Measurements from ENCODE around the gene RAD51B. TPM values are rescaled to one million over a fixed set of nuclear protein-coding genes. Genes with fewer than 3 reads are reported as not detected.
A peak's percentile ranks its signal among the peaks of the same experiment; 100 is the strongest.

Gene RAD51B
- total and polyA plus RNA-seq, 2 of the 13 experiments (the other 11 are each of a cell fraction or from before 2014, with no cell fraction given), result 7.0 to 9.5 TPM

DNA sequence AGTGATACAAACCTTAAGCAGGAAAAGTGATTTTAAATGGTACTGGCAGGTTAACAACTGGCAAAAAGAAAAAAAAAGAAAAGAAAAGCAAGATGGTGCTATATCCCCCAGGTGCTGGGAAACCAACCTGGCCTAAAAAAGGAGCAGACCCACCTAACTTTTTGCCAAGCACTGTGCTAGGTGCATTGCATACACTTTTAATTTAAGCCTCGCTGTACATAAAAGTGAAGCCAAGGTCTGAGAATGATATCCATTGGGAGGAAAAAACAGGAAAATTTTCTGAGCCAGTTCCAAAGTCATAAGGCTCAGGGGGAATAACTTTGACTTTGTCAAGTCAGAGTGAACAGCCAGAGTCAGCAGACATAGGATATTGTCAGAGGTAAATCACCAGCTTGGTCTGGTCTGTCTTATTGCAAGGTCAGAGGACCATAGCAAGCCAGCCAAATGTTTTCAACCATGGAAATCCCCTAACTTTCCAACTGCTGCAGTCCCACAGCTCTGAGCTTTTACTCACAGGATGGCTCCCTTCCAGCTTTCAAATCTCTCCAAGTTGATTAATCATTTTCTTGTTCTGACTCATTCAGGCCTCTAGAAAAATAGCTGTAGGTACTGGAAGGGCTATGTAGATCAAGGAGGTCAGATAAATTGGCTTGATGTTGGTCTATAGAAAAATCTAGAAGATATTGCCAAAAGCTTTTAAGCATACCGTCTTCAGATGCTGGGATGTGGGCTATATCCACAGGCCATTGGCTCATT lies 412.9 kb downstream of the RAD51B start:
- Histone ChIP-seq H3K4me2 (ENCODE audit: low read depth, low read length) (no peak overlapping the region), H4K20me1 (ENCODE audit: insufficient read depth, low read length) (no peaks in the 10 kb centered on the region), H3K9me3 (ENCODE audit: low read length) (no peaks in the 10 kb centered on the region), H3K27ac (ENCODE audit: extremely low read length, insufficient read depth, low read length) (no peak overlapping the region), H3K36me3 (replicated peaks in 1 of 2; ENCODE audit: control insufficient read depth in 1 of 2, insufficient read depth in 2 of 2, low read length in 2 of 2) (no peaks in the 10 kb centered on the region), H3K4me1 (ENCODE audit: insufficient read depth, low read length) (peaks cover 34% of the 10 kb centered on the region), H2AFZ (ENCODE audit: low read length) (no peak overlapping the region), H3K79me2 (ENCODE audit: insufficient read depth, low read length) (no peaks in the 10 kb centered on the region), H3K9ac (ENCODE audit: insufficient read depth, low read depth, low read length) (no peak overlapping the region), H3K4me3 (replicated peaks in 1 of 3; ENCODE audit: insufficient read depth in 1 of 3, low read depth in 2 of 3, low read length in 3 of 3) (no peak overlapping the region), H3K27me3 (ENCODE audit: control insufficient read depth in 1 of 2, insufficient read depth in 2 of 2, low read length in 2 of 2) (no peaks in the 10 kb centered on the region)
- ChIA-PET POLR2A (interaction anchor here (0.7 to 1.2 kb wide), 2 partner anchors 14 to 561 kb away, joined by 3 read pairs; partner anchors contain the start of gene ZFP36L1), CTCF (ENCODE audit: low intra/inter-chr PET ratio, low total read pairs) (no interaction called here)
- no TSS peak for BruUV-seq (replicated peaks)
- peak; percentile 67 for DNase-seq (ENCODE audit: low spot score)
- intact Hi-C loops (cut with micrococcal nuclease; ENCODE audit: unreplicated experiment) (no loop called here), in situ Hi-C loops (cut with HindIII; ENCODE audit: extremely low pct_ligation_motif_present, low pct_unique_long_range_greater_than_20kb) (no loop called here)
- 0 out of 3 replicates have a peak, but pooled peaks have one; percentile 33 for ATAC-seq
- 91% methylated on average over 2 of the region's 2 CpGs for WGBS (ENCODE audit: low lambda C conversion rate)
- FAIRE-seq, result no peak
- TF ChIP-seq NR0B2 (CRISPR knock-in tag; IDR thresholded peaks at IDR 0.05) (no peak), PLRG1 (conservative IDR thresholded peaks at IDR 0.05) (no peak), ZBTB26 (CRISPR knock-in tag; IDR thresholded peaks at IDR 0.05; ENCODE audit: borderline replicate concordance) (0 out of 2 replicates have a peak, but pooled peaks have one; percentile 25), ZNF724P (CRISPR knock-in tag; IDR thresholded peaks at IDR 0.05; ENCODE audit: borderline replicate concordance) (no peak), NONO (IDR thresholded peaks at IDR 0.05) (no peak), NONO (CRISPR knock-in tag; conservative IDR thresholded peaks at IDR 0.05) (no peak), ARID3A (IDR thresholded peaks at IDR 0.05; ENCODE audit: low read depth, low read length) (0 out of 2 replicates have a peak, but pooled peaks have one; percentile 23), STAT6 (CRISPR knock-in tag; IDR thresholded peaks at IDR 0.05; ENCODE audit: borderline replicate concordance) (no peak), CBX2 (IDR thresholded peaks at IDR 0.05; ENCODE audit: low read depth, low read length) (no peak), CBX2 (CRISPR knock-in tag; IDR thresholded peaks at IDR 0.05; ENCODE audit: low read depth) (no peak), TBL1XR1 (IDR thresholded peaks at IDR 0.05; ENCODE audit: borderline replicate concordance, low read length, partially characterized antibody) (no peak)
- TF ChIP-seq, protein P1, sequence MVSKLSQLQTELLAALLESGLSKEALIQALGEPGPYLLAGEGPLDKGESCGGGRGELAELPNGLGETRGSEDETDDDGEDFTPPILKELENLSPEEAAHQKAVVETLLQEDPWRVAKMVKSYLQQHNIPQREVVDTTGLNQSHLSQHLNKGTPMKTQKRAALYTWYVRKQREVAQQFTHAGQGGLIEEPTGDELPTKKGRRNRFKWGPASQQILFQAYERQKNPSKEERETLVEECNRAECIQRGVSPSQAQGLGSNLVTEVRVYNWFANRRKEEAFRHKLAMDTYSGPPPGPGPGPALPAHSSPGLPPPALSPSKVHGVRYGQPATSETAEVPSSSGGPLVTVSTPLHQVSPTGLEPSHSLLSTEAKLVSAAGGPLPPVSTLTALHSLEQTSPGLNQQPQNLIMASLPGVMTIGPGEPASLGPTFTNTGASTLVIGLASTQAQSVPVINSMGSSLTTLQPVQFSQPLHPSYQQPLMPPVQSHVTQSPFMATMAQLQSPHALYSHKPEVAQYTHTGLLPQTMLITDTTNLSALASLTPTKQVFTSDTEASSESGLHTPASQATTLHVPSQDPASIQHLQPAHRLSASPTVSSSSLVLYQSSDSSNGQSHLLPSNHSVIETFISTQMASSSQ (IDR thresholded peaks at IDR 0.05; ENCODE audit: low read depth), result no peak
- TF ChIP-seq, protein P1 (CRISPR knock-in tag; IDR thresholded peaks at IDR 0.05; ENCODE audit: borderline replicate concordance), result no peak

All from HepG2 (cell line).